ENCODE data around the gene AFAP1L1.

GRCh38 chr5:149294872-149295829, 23.5 kb downstream of the AFAP1L1 start:
- TF ChIP-seq, protein P1, sequence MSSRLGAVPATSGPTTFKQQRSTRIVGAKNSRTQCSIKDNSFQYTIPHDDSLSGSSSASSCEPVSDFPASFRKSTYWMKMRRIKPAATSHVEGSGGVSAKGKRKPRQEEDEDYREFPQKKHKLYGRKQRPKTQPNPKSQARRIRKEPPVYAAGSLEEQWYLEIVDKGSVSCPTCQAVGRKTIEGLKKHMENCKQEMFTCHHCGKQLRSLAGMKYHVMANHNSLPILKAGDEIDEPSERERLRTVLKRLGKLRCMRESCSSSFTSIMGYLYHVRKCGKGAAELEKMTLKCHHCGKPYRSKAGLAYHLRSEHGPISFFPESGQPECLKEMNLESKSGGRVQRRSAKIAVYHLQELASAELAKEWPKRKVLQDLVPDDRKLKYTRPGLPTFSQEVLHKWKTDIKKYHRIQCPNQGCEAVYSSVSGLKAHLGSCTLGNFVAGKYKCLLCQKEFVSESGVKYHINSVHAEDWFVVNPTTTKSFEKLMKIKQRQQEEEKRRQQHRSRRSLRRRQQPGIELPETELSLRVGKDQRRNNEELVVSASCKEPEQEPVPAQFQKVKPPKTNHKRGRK (CRISPR knock-in tag; IDR thresholded peaks at IDR 0.05): no peak
- TF ChIP-seq JUN (CRISPR knock-in tag; IDR thresholded peaks at IDR 0.05): no peak

Measured in HepG2 (cell line).